TTC549 (cell line): ENCODE results near the gene NAA38.

ENCODE experiments used
- FAIRE-seq: peaks from 2 replicates; lab custom pipeline; 2012; peaks lifted over from hg19 to GRCh38; lab: Jason Lieb, UNC

The NAA38 gene

GRCh38 chr17:7856811-7857712, at the start of gene NAA38:
NAA38 (minus strand) TSS chr17:7857559; CDS start chr17:7857463, 96 bp downstream.
- FAIRE-seq: peak; percentile 95

GRCh38 chr17:7903154-7904103, 46.1 kb upstream of the NAA38 start:
- no peak for FAIRE-seq

- no peak for FAIRE-seq
These were observed 40.4 kb upstream of the NAA38 start for GRCh38 chr17:7897773-7898172.

- no peak for FAIRE-seq
These were observed 39.7 kb upstream of the NAA38 start for GRCh38 chr17:7897090-7897489.

GRCh38 chr17:7894866-7895265, 37.5 kb upstream of the NAA38 start:
- FAIRE-seq: no peak

- FAIRE-seq: no peak
These were observed 36.9 kb upstream of the NAA38 start for GRCh38 chr17:7894226-7894625.

- no peak for FAIRE-seq
These were observed 36.0 kb upstream of the NAA38 start for GRCh38 chr17:7893187-7893880.

- FAIRE-seq: no peak
These were observed 32.0 kb upstream of the NAA38 start for GRCh38 chr17:7889166-7889955.

GRCh38 chr17:7888184-7888920, 31.0 kb upstream of the NAA38 start, which contains the start of gene CHD3:
CHD3 (plus strand) TSS chr17:7888789; CDS start chr17:7889001, 212 bp downstream.
- FAIRE-seq: no peak

- FAIRE-seq: peak; percentile 95
These were observed 30.3 kb upstream of the NAA38 start for GRCh38 chr17:7887482-7888183.

GRCh38 chr17:7887038-7887481, 29.7 kb upstream of the NAA38 start:
- no peak for FAIRE-seq

- FAIRE-seq: no peak
These were observed 29.1 kb upstream of the NAA38 start for GRCh38 chr17:7886227-7887037.

GRCh38 chr17:7885367-7886226, 28.2 kb upstream of the NAA38 start:
- FAIRE-seq: no peak

GRCh38 chr17:7884581-7885366, 27.4 kb upstream of the NAA38 start:
- FAIRE-seq: no peak

GRCh38 chr17:7883781-7884386, 26.5 kb upstream of the NAA38 start:
- peak; percentile 17 for FAIRE-seq

GRCh38 chr17:7882629-7883028, 25.3 kb upstream of the NAA38 start:
- FAIRE-seq: no peak

- FAIRE-seq: no peak
These were observed 24.7 kb upstream of the NAA38 start for GRCh38 chr17:7882068-7882467.
